MG63 (cell line): ENCODE data around the gene CCDC106. TPM values are rescaled to one million over a fixed set of nuclear protein-coding genes. Genes with fewer than 3 reads are reported as not detected.
A peak's percentile ranks its signal among the peaks of the same experiment; 100 is the strongest.

Source experiments
- DNase-seq: peaks from one replicate; pipeline ENCODE4 v3.0.0-alpha.2; 2020
- H3K27me3 ChIP-seq: fragments of 250-450 bp; sonication (Bioruptor Pico); 2 replicates; pipeline ENCODE4 v1.5.1; 2020; ENCODE audit warnings: mild to moderate bottlenecking, moderate library complexity
- H3K36me3 ChIP-seq: fragments of 250-450 bp; sonication (Bioruptor Pico); 2 replicates; pipeline ENCODE4 v1.5.1; 2020; ENCODE audit warnings: mild to moderate bottlenecking, moderate library complexity
- H3K4me3 ChIP-seq: fragments of 250-450 bp; sonication (Bioruptor Pico); 2 replicates; pipeline ENCODE4 v1.5.1; 2020; ENCODE audit warnings: mild to moderate bottlenecking, moderate library complexity
- H3K9me3 ChIP-seq: fragments of 250-450 bp; sonication (Bioruptor Pico); 2 replicates; pipeline ENCODE4 v1.5.1; 2020; ENCODE audit warnings: mild to moderate bottlenecking, moderate library complexity
- total RNA-seq: library from RNA; depleted of rRNA; stranded (reverse); fragments of >200 nt; shearing (Covaris generic); gene quantifications from 2 replicates; pipeline ENCODE4 v1.2.3, GENCODE V29; 2014; ENCODE audit warnings: low replicate concordance

Gene CCDC106
- total RNA-seq, 1 experiment from 2014 or later, result 4.8 TPM

GRCh38 chr19:55667958-55668357 lies 19.9 kb downstream of the CCDC106 start:
- peaks cover 86% of the 10 kb centered on the region for H3K36me3 ChIP-seq
- H3K9me3 ChIP-seq, result no peaks in the 10 kb centered on the region

GRCh38 chr19:55668603-55669348 lies 20.8 kb downstream of the CCDC106 start:
- Histone ChIP-seq H3K27me3 (no peaks in the 10 kb centered on the region), H3K4me3 (no peak overlapping the region), H3K36me3 (peaks cover 86% of the 10 kb centered on the region), H3K9me3 (no peaks in the 10 kb centered on the region)
- no peak for DNase-seq

More at GRCh38 chr19:55667958-55668357, 19.9 kb downstream of the CCDC106 start:
- Histone ChIP-seq H3K27me3 (no peaks in the 10 kb centered on the region), H3K4me3 (no peak overlapping the region)
- no peak for DNase-seq

- H3K36me3 ChIP-seq, result peaks cover 82% of the 10 kb centered on the region
- no peak for DNase-seq
- no peaks in the 10 kb centered on the region for H3K9me3 ChIP-seq
- H3K4me3 ChIP-seq, result no peak overlapping the region
- H3K27me3 ChIP-seq, result no peaks in the 10 kb centered on the region
These were observed 21.6 kb downstream of the CCDC106 start for GRCh38 chr19:55669418-55670279.

- Histone ChIP-seq H3K9me3 (no peaks in the 10 kb centered on the region), H3K4me3 (no peak overlapping the region), H3K36me3 (peaks cover 80% of the 10 kb centered on the region), H3K27me3 (no peaks in the 10 kb centered on the region)
- DNase-seq, result peak; percentile 26
These were observed 22.5 kb downstream of the CCDC106 start for GRCh38 chr19:55670280-55671053.

GRCh38 chr19:55671054-55671378 lies 23.0 kb downstream of the CCDC106 start:
- no peak overlapping the region for H3K4me3 ChIP-seq
- no peaks in the 10 kb centered on the region for H3K27me3 ChIP-seq
- no peak for DNase-seq
- H3K36me3 ChIP-seq, result peaks cover 75% of the 10 kb centered on the region
- no peaks in the 10 kb centered on the region for H3K9me3 ChIP-seq

GRCh38 chr19:55672418-55672817 lies 24.4 kb downstream of the CCDC106 start:
- Histone ChIP-seq H3K9me3 (no peaks in the 10 kb centered on the region), H3K36me3 (peaks cover 71% of the 10 kb centered on the region), H3K4me3 (no peak overlapping the region), H3K27me3 (no peaks in the 10 kb centered on the region)
- DNase-seq, result no peak

GRCh38 chr19:55673465-55673864 lies 25.5 kb downstream of the CCDC106 start:
- no peaks in the 10 kb centered on the region for H3K9me3 ChIP-seq
- H3K4me3 ChIP-seq, result no peak overlapping the region
- no peak for DNase-seq
- no peaks in the 10 kb centered on the region for H3K27me3 ChIP-seq
- peaks cover 72% of the 10 kb centered on the region for H3K36me3 ChIP-seq

- Histone ChIP-seq H3K4me3 (no peak overlapping the region), H3K36me3 (peaks cover 72% of the 10 kb centered on the region), H3K27me3 (no peaks in the 10 kb centered on the region), H3K9me3 (no peaks in the 10 kb centered on the region)
- no peak for DNase-seq
These were observed 25.9 kb downstream of the CCDC106 start for GRCh38 chr19:55673889-55674288.

GRCh38 chr19:55674459-55674840 lies 26.4 kb downstream of the CCDC106 start:
- DNase-seq, result no peak
- peak overlapping the region; percentile 77 for H3K4me3 ChIP-seq
- no peaks in the 10 kb centered on the region for H3K9me3 ChIP-seq
- H3K27me3 ChIP-seq, result no peaks in the 10 kb centered on the region
- H3K36me3 ChIP-seq, result peaks cover 74% of the 10 kb centered on the region

GRCh38 chr19:55674841-55675660 lies 27.0 kb downstream of the CCDC106 start, which contains the start of gene EPN1:
TSS of gene EPN1 (plus strand) at chr19:55675226. CDS start at chr19:55678628, 3,402 bp downstream.
- Histone ChIP-seq H3K9me3 (no peaks in the 10 kb centered on the region), H3K27me3 (no peaks in the 10 kb centered on the region), H3K4me3 (peak within 1 kb of the TSS; percentile 77), H3K36me3 (peaks cover 74% of the 10 kb centered on the region)
- peak; percentile 99 for DNase-seq

- no peaks in the 10 kb centered on the region for H3K9me3 ChIP-seq
- DNase-seq, result no peak
These were observed 27.8 kb downstream of the CCDC106 start for GRCh38 chr19:55675661-55676354.

GRCh38 chr19:55676383-55676782 lies 28.4 kb downstream of the CCDC106 start:
- Histone ChIP-seq H3K36me3 (peaks cover 79% of the 10 kb centered on the region), H3K9me3 (no peaks in the 10 kb centered on the region), H3K4me3 (peak overlapping the region; percentile 77), H3K27me3 (no peaks in the 10 kb centered on the region)
- peak; percentile 33 for DNase-seq

More at GRCh38 chr19:55675661-55676354, 27.8 kb downstream of the CCDC106 start:
- H3K36me3 ChIP-seq, result peaks cover 76% of the 10 kb centered on the region
- H3K27me3 ChIP-seq, result no peaks in the 10 kb centered on the region
- H3K4me3 ChIP-seq, result peak overlapping the region; percentile 77

GRCh38 chr19:55676889-55677505 lies 29.0 kb downstream of the CCDC106 start:
- Histone ChIP-seq H3K4me3 (peak overlapping the region; percentile 77), H3K27me3 (no peaks in the 10 kb centered on the region), H3K9me3 (no peaks in the 10 kb centered on the region), H3K36me3 (peaks cover 80% of the 10 kb centered on the region)
- DNase-seq, result no peak

- no peak for DNase-seq
- H3K36me3 ChIP-seq, result peaks cover 80% of the 10 kb centered on the region
- no peaks in the 10 kb centered on the region for H3K27me3 ChIP-seq
- H3K9me3 ChIP-seq, result no peaks in the 10 kb centered on the region
- no peak overlapping the region for H3K4me3 ChIP-seq
These were observed 29.6 kb downstream of the CCDC106 start for GRCh38 chr19:55677572-55678028.

- DNase-seq, result no peak
- no peak overlapping the region for H3K4me3 ChIP-seq
- no peaks in the 10 kb centered on the region for H3K27me3 ChIP-seq
- H3K9me3 ChIP-seq, result no peaks in the 10 kb centered on the region
- H3K36me3 ChIP-seq, result peaks cover 80% of the 10 kb centered on the region
These were observed 30.2 kb downstream of the CCDC106 start for GRCh38 chr19:55678121-55678671.
